ENCODE measurements around the gene ADCY10.

Gene ADCY10

DNA sequence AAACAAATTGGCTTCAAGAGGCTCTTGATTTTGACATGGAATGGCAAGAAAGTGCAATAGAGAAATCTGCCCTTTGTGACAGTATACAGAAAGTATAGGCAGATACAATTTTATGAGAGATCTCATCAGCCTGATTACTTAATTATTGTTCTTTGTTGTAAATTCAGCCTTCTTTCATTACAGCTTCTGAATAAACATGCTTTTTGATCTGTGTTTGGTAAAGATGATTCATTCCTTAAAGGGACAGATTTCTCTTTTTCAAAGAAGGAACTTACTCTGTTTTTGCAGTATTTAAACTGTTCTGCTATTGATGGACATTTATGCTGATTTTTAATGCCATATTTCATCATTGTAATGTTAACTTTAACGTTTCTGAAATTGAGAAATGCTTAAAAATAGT lies 36.6 kb upstream of the ADCY10 start:
- TF ChIP-seq, protein P1, sequence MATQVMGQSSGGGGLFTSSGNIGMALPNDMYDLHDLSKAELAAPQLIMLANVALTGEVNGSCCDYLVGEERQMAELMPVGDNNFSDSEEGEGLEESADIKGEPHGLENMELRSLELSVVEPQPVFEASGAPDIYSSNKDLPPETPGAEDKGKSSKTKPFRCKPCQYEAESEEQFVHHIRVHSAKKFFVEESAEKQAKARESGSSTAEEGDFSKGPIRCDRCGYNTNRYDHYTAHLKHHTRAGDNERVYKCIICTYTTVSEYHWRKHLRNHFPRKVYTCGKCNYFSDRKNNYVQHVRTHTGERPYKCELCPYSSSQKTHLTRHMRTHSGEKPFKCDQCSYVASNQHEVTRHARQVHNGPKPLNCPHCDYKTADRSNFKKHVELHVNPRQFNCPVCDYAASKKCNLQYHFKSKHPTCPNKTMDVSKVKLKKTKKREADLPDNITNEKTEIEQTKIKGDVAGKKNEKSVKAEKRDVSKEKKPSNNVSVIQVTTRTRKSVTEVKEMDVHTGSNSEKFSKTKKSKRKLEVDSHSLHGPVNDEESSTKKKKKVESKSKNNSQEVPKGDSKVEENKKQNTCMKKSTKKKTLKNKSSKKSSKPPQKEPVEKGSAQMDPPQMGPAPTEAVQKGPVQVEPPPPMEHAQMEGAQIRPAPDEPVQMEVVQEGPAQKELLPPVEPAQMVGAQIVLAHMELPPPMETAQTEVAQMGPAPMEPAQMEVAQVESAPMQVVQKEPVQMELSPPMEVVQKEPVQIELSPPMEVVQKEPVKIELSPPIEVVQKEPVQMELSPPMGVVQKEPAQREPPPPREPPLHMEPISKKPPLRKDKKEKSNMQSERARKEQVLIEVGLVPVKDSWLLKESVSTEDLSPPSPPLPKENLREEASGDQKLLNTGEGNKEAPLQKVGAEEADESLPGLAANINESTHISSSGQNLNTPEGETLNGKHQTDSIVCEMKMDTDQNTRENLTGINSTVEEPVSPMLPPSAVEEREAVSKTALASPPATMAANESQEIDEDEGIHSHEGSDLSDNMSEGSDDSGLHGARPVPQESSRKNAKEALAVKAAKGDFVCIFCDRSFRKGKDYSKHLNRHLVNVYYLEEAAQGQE (IDR thresholded peaks at IDR 0.05; ENCODE audit: insufficient replicate concordance, low read depth), result no peak
- TF ChIP-seq SPI1 (IDR thresholded peaks at IDR 0.05; ENCODE audit: borderline replicate concordance, low read depth) (no peak), POLR2AphosphoS5 (IDR thresholded peaks at IDR 0.05; ENCODE audit: low read depth) (no peak), GABPA (IDR thresholded peaks at IDR 0.05; ENCODE audit: low read depth) (no peak)
- TF ChIP-seq, protein P2, sequence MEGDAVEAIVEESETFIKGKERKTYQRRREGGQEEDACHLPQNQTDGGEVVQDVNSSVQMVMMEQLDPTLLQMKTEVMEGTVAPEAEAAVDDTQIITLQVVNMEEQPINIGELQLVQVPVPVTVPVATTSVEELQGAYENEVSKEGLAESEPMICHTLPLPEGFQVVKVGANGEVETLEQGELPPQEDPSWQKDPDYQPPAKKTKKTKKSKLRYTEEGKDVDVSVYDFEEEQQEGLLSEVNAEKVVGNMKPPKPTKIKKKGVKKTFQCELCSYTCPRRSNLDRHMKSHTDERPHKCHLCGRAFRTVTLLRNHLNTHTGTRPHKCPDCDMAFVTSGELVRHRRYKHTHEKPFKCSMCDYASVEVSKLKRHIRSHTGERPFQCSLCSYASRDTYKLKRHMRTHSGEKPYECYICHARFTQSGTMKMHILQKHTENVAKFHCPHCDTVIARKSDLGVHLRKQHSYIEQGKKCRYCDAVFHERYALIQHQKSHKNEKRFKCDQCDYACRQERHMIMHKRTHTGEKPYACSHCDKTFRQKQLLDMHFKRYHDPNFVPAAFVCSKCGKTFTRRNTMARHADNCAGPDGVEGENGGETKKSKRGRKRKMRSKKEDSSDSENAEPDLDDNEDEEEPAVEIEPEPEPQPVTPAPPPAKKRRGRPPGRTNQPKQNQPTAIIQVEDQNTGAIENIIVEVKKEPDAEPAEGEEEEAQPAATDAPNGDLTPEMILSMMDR (IDR thresholded peaks at IDR 0.05; ENCODE audit: insufficient read depth, low read length), result no peak
- Histone ChIP-seq H3K27ac (replicated peaks) (no peak overlapping the region), H3K27me3 (ENCODE audit: insufficient read depth, poor library complexity, severe bottlenecking) (no peaks in the 10 kb centered on the region), H3K4me3 (replicated peaks; ENCODE audit: insufficient read depth, low read length) (no peak overlapping the region)
- DNase-seq (ENCODE audit: low read depth in 1 of 2, low spot score in 1 of 2), result no peak

DNA sequence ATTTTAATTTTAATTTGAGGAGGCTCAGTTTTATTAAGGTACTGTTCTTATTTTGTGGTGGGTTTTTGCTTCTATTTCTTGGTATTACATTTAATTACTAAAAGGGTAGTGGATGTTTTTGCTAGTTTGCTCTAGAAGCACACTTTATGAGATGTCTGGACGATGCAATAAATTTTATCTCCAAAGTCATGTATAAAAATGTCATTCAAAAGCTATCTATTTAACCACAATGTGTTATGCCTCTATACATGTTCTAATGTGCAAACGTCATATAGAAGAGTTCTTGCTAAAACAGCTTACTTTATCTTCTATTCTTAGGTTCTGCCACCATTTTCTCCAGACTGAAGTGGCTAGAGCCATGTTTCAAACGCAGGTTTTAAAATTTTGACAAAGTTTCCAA lies 35.9 kb upstream of the ADCY10 start:
- Histone ChIP-seq H3K27me3 (ENCODE audit: insufficient read depth, poor library complexity, severe bottlenecking) (no peaks in the 10 kb centered on the region), H3K4me3 (replicated peaks; ENCODE audit: insufficient read depth, low read length) (no peak overlapping the region), H3K27ac (replicated peaks) (no peak overlapping the region)
- TF ChIP-seq GABPA (IDR thresholded peaks at IDR 0.05; ENCODE audit: low read depth) (no peak), SPI1 (IDR thresholded peaks at IDR 0.05; ENCODE audit: borderline replicate concordance, low read depth) (no peak), POLR2AphosphoS5 (IDR thresholded peaks at IDR 0.05; ENCODE audit: low read depth) (no peak)
- TF ChIP-seq, protein P1 (IDR thresholded peaks at IDR 0.05; ENCODE audit: insufficient replicate concordance, low read depth), result no peak
- TF ChIP-seq, protein P2 (IDR thresholded peaks at IDR 0.05; ENCODE audit: insufficient read depth, low read length), result no peak
- DNase-seq (ENCODE audit: low read depth in 1 of 2, low spot score in 1 of 2), result no peak

DNA sequence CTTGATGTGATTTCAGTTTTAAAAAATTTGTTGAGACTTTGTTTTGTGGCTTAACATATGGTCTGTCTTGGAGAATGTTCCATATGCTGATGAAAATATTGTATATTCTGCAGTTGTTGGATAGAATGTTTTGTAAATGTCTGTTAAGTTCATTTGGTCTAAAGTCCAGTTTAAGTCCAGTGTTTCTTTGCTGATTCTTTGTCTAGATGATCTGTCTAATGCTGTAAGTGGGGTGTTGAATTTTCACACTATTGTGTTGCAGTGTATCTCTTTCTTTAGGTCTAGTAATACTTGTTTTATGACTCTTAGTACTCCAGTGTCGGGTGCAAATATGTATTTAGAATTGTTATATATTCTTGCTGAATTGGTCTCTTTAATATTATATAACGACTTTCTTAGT lies 33.8 kb upstream of the ADCY10 start:
- Histone ChIP-seq H3K27ac (replicated peaks) (no peak overlapping the region), H3K27me3 (ENCODE audit: insufficient read depth, poor library complexity, severe bottlenecking) (no peaks in the 10 kb centered on the region), H3K4me3 (replicated peaks; ENCODE audit: insufficient read depth, low read length) (no peak overlapping the region)
- no peak for DNase-seq (ENCODE audit: low read depth in 1 of 2, low spot score in 1 of 2)
- TF ChIP-seq SPI1 (IDR thresholded peaks at IDR 0.05; ENCODE audit: borderline replicate concordance, low read depth), result no peak
- TF ChIP-seq, protein P2 (IDR thresholded peaks at IDR 0.05; ENCODE audit: insufficient read depth, low read length), result no peak
- no peak for TF ChIP-seq GABPA (IDR thresholded peaks at IDR 0.05; ENCODE audit: low read depth)
- TF ChIP-seq POLR2AphosphoS5 (IDR thresholded peaks at IDR 0.05; ENCODE audit: low read depth), result no peak
- TF ChIP-seq, protein P1 (IDR thresholded peaks at IDR 0.05; ENCODE audit: insufficient replicate concordance, low read depth), result no peak

Data from HL-60 (cell line).